ENCODE data around the gene CMC4. TPM values are rescaled to one million over a fixed set of nuclear protein-coding genes. Genes with fewer than 3 reads are reported as not detected.

Gene CMC4
- total RNA-seq, 2 donors from 2014 or later: 5.6 to 6.6 TPM

DNA sequence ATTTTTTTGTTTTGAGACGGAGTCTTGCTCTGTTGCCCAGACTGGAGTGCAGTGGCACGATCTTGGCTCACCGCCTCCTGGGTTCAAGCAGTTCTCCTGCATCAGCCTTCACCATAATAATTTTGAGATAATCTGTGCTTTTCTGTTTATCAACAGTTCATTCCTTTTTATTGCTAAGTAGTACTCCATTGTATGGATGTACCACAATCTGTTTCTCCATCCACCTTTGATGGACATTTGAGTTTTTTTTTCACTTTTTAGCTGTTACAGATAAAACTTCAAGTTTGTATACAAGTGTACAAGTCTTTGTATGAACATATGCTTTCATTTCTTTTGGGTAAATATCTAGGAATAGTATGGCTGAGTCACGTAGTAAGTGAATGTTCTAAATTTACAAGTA is 35.2 kb downstream of the CMC4 start:
- no peak overlapping the region for H3K9ac ChIP-seq (ENCODE audit: low read depth in 2 of 2, low read length in 2 of 2)
- peaks cover 7% of the 10 kb centered on the region for H3K36me3 ChIP-seq
- H3K27me3 ChIP-seq: no peaks in the 10 kb centered on the region
- no peak for DNase-seq
- H3K27ac ChIP-seq: no peak overlapping the region
- intact Hi-C loops (cut with DNase I): no loop called here
- no peak overlapping the region for H3K4me3 ChIP-seq
- H3K4me1 ChIP-seq: no peaks in the 10 kb centered on the region
- no peaks in the 10 kb centered on the region for H3K9me3 ChIP-seq
- TF ChIP-seq, protein P1, sequence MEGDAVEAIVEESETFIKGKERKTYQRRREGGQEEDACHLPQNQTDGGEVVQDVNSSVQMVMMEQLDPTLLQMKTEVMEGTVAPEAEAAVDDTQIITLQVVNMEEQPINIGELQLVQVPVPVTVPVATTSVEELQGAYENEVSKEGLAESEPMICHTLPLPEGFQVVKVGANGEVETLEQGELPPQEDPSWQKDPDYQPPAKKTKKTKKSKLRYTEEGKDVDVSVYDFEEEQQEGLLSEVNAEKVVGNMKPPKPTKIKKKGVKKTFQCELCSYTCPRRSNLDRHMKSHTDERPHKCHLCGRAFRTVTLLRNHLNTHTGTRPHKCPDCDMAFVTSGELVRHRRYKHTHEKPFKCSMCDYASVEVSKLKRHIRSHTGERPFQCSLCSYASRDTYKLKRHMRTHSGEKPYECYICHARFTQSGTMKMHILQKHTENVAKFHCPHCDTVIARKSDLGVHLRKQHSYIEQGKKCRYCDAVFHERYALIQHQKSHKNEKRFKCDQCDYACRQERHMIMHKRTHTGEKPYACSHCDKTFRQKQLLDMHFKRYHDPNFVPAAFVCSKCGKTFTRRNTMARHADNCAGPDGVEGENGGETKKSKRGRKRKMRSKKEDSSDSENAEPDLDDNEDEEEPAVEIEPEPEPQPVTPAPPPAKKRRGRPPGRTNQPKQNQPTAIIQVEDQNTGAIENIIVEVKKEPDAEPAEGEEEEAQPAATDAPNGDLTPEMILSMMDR (IDR thresholded peaks at IDR 0.05): no peak

DNA sequence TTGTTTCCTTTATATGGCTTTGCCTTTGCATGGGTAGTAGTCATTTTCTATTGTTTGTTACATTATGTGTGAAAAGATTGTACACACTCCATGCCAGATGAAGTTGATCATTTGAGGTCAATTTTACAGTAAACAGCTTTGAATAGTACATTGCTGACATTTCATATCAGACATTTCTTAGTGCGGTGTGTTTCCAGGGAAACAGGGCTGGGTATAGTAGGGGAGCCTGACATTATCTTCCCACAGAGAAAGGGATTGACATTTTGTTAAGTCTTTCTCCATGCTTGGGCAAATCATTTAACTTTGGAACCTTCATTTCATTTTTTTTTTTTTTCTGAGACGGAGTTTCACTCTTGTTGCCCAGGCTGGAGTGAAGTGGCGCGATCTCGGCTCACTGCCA is 39.3 kb downstream of the CMC4 start:
- no peak overlapping the region for H3K4me3 ChIP-seq
- intact Hi-C loops (cut with DNase I): no loop called here
- TF ChIP-seq, protein P1 (IDR thresholded peaks at IDR 0.05): no peak
- DNase-seq: no peak
- no peaks in the 10 kb centered on the region for H3K9me3 ChIP-seq
- peaks cover 4% of the 10 kb centered on the region for H3K4me1 ChIP-seq
- H3K36me3 ChIP-seq: peaks cover 7% of the 10 kb centered on the region
- H3K27me3 ChIP-seq: no peaks in the 10 kb centered on the region
- H3K27ac ChIP-seq: no peak overlapping the region
- H3K9ac ChIP-seq (ENCODE audit: low read depth in 2 of 2, low read length in 2 of 2): no peak overlapping the region

DNA sequence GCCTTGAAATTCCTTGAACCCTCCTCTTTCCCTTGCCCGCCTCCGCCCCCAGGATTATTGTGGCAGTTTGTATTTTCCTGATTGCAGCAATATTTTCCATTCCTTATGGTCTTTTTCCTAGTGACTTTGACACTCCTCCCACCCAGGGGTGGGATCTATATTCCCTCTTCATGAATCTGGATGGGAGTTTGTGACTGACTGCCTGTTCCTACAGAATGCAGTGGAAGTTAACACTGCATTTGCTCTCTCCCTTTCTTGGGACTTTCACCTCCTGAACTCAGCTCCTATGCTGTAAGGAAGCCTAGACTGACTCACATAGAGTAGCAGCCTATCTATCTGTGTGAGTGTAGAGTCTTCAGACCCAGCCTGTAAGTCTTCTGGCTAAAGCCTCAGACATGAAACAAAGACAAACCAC is 42.1 kb downstream of the CMC4 start:
- no peak overlapping the region for H3K9ac ChIP-seq (ENCODE audit: low read depth in 2 of 2, low read length in 2 of 2)
- intact Hi-C loops (cut with DNase I): no loop called here
- DNase-seq: peak; percentile 23

DNA sequence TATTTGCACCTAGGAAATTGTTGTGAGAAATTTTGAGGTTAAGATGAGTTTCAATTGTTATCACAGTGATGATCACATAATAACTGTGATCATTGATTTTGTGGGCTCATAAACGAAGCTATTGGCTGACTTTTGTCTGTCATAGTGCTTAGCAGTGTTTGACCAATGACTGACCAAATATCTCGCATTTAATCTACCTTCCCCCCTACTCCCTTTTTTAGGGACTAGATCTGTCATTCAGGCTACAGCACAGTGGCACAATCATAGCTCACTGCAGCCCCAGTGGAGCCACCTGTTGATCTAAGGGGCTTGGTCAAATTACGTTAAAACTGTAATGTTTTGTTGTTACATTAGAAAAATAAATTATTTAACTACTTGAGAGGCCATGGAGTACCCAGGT is 42.8 kb downstream of the CMC4 start:
- no peak for DNase-seq
- peak overlapping the region; percentile 96 for H3K27ac ChIP-seq
- TF ChIP-seq, protein P1 (IDR thresholded peaks at IDR 0.05): no peak

More for the DNA sequence above, 42.1 kb downstream of the CMC4 start:
- TF ChIP-seq, protein P1 (IDR thresholded peaks at IDR 0.05): no peak
- Histone ChIP-seq H3K9me3 (no peaks in the 10 kb centered on the region), H3K36me3 (peaks cover 6% of the 10 kb centered on the region), H3K27ac (no peak overlapping the region), H3K27me3 (no peaks in the 10 kb centered on the region), H3K4me3 (no peak overlapping the region), H3K4me1 (peaks cover 4% of the 10 kb centered on the region)

DNA sequence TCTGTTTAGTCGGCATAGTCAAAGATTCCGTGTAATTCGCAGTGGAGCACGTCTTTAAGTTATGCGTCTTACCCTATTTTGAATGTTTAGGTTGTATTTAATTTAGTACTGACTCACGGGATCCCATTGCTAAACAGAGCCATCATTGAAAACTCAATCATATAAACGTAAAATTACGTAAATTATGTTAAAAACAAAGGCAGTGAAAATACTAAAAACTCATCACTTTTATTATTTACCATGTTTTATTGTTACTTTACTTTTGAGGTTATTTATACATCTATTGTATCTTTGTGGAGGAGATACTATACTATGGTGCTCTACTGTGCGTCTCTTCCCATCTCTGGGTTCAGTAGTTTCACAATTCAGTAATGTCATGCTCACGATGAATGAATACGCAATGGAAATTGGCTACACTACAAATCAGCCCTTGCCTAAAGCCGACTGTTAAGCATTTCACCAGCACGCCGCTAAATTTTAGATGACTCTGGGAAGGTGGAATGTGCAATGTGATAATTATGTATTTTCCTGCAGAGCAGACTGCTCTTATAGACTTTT is 43.3 kb downstream of the CMC4 start:
- Histone ChIP-seq H3K36me3 (no peaks in the 10 kb centered on the region), H3K27me3 (no peaks in the 10 kb centered on the region), H3K27ac (peak overlapping the region; percentile 96), H3K4me3 (peak overlapping the region; percentile 43), H3K9me3 (no peaks in the 10 kb centered on the region), H3K9ac (ENCODE audit: low read depth in 2 of 2, low read length in 2 of 2) (peak overlapping the region; percentile 65 to 83), H3K4me1 (peaks cover 4% of the 10 kb centered on the region)
- intact Hi-C loops (cut with DNase I): no loop called here
- TF ChIP-seq, protein P1 (IDR thresholded peaks at IDR 0.05): no peak
- peak; percentile 29 for DNase-seq

More for the DNA sequence above, 42.8 kb downstream of the CMC4 start:
- no peaks in the 10 kb centered on the region for H3K9me3 ChIP-seq
- intact Hi-C loops (cut with DNase I): no loop called here
- H3K9ac ChIP-seq (ENCODE audit: low read depth in 2 of 2, low read length in 2 of 2): peak overlapping the region in 1 of 2 donors; percentile 65
- peaks cover 4% of the 10 kb centered on the region for H3K4me1 ChIP-seq
- H3K36me3 ChIP-seq: no peaks in the 10 kb centered on the region
- peak overlapping the region; percentile 43 for H3K4me3 ChIP-seq
- no peaks in the 10 kb centered on the region for H3K27me3 ChIP-seq

Measured in colonic mucosa (tissue), 4 donors.